ENCODE results near the gene C9orf40. TPM values are rescaled to one million over a fixed set of nuclear protein-coding genes. Genes with fewer than 3 reads are reported as not detected.

C9orf40 gene
- total RNA-seq, 2 donors from 2014 or later, result 1.9 to 2.5 TPM

DNA sequence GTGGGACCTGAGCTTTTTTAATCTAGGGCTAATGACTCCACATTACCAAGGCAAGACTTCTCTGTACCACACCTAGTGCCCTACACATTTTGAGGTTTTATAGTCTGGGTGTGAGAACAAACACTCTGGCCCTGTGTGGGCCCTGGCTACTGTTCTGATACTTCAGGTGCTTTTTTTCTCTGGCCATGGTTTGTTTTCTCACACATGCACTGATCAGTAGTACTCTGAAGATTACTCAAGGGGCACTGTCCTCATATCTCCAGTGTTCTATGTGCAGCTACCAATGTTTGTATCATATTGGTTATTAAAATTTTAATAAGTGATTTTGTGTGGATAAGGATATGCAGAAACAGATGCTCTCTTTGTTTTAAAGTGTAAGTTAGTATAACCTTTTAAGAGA, 5.9 kb upstream of the C9orf40 start:
- H3K9me3 ChIP-seq (ENCODE audit: control insufficient read depth, low read length, poor library complexity, severe bottlenecking), result no peaks in the 10 kb centered on the region
- H3K4me1 Mint-ChIP-seq, result peaks cover 2% of the 10 kb centered on the region
- ATAC-seq (no peak), DNase-seq (no peak)
- no peaks in the 10 kb centered on the region for H3K36me3 Mint-ChIP-seq (ENCODE audit: low read depth)
- H3K4me3 Mint-ChIP-seq, result no peak overlapping the region
- H3K27me3 Mint-ChIP-seq, result no peaks in the 10 kb centered on the region
- no peak overlapping the region for H3K27ac Mint-ChIP-seq

DNA sequence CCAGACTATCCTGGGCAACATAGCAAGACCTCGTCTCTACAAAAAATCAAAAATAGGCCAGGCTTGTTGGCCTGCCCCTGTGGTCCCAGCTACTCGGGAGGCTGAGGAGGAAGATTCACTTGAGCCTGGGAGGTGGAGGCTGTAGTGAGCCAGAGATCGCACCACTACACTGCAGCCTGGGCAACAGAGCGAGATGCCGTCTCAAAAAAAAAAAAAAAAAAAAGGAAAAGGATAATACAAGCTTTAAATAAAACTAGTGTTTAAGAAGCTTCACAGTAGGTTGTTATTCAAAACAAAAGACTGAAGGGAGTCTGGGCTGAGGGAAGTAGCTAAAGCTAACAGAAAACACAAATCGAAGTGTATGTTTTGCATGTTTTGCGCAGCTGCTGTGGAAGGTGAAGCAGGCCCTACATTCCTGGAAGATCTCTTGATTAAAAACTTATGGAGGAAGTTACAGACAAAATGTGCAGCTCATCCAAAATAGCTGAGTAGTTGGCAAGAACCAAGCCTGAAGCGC, 581 bp upstream of the C9orf40 start:
- ATAC-seq (no peak), DNase-seq (no peak)
- Mint-ChIP-seq H3K4me3 (peak overlapping the region; percentile 98), H3K4me1 (peaks cover 17% of the 10 kb centered on the region), H3K36me3 (ENCODE audit: low read depth) (no peaks in the 10 kb centered on the region), H3K27ac (peak overlapping the region; percentile 92), H3K27me3 (no peaks in the 10 kb centered on the region)
- H3K9me3 ChIP-seq (ENCODE audit: control insufficient read depth, low read length, poor library complexity, severe bottlenecking), result no peaks in the 10 kb centered on the region

DNA sequence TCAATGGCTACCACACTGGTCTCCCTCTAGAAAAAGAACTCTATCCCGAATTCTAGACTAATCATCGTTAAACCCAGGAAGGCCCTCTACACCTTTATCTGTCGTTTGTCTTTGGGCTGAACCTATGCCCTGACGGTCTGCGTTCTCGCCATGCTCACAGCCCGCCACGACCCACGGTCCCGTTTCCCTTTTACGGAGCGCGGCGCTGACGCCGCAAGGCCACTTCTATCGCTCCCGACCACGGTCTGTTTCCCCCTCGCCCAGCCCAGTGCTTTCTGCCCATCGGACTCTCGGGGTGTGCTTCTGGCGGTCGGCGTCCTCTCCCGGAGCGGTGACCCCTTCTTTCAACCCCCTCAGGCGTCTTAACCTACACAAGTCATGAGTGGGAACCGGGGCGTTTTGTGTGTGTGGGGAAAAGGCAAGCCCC, 974 bp downstream of the C9orf40 start:
- DNase-seq (peak; percentile 17 to 37 (median 30)), ATAC-seq (peak; percentile 35)
- Mint-ChIP-seq H3K4me3 (peak overlapping the region; percentile 98), H3K27ac (peak overlapping the region; percentile 92), H3K4me1 (peaks cover 16% of the 10 kb centered on the region), H3K27me3 (no peaks in the 10 kb centered on the region), H3K36me3 (ENCODE audit: low read depth) (peaks cover 2% of the 10 kb centered on the region)
- no peaks in the 10 kb centered on the region for H3K9me3 ChIP-seq (ENCODE audit: control insufficient read depth, low read length, poor library complexity, severe bottlenecking)

DNA sequence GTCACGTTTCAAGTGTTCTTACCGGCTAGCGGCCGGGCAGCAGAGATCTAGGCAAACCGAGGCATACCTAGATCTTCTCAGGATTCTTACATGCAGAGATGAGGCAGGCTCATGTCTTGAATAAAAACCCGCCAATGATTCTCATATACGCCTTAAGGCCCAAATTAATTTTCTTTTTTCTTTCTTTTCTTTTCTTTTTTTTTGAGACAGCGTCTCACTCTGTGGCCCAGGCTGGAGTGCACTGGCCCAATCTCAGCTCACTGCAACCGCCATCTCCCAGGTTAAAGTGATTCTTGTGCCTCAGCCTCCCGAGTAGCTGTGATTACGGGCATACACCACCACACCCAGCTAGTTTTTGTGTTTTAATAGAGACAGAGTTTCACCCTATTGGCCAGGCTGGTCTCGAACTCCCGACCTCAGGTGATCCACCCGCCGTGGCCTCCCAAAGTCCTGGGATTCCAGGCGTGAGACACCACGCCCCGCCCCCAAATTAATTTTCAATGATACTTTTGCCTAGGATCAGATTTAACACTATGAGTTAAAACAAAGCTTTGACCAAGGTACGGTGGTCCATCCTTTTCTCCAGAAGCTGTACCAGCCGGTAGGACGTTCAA, 1.5 kb downstream of the C9orf40 start:
- no peak for ATAC-seq
- Mint-ChIP-seq H3K27ac (peak overlapping the region; percentile 92), H3K36me3 (ENCODE audit: low read depth) (peaks cover 2% of the 10 kb centered on the region), H3K4me3 (peak overlapping the region; percentile 98), H3K27me3 (no peaks in the 10 kb centered on the region), H3K4me1 (peaks cover 15% of the 10 kb centered on the region)
- no peaks in the 10 kb centered on the region for H3K9me3 ChIP-seq (ENCODE audit: control insufficient read depth, low read length, poor library complexity, severe bottlenecking)
- no peak for DNase-seq

DNA sequence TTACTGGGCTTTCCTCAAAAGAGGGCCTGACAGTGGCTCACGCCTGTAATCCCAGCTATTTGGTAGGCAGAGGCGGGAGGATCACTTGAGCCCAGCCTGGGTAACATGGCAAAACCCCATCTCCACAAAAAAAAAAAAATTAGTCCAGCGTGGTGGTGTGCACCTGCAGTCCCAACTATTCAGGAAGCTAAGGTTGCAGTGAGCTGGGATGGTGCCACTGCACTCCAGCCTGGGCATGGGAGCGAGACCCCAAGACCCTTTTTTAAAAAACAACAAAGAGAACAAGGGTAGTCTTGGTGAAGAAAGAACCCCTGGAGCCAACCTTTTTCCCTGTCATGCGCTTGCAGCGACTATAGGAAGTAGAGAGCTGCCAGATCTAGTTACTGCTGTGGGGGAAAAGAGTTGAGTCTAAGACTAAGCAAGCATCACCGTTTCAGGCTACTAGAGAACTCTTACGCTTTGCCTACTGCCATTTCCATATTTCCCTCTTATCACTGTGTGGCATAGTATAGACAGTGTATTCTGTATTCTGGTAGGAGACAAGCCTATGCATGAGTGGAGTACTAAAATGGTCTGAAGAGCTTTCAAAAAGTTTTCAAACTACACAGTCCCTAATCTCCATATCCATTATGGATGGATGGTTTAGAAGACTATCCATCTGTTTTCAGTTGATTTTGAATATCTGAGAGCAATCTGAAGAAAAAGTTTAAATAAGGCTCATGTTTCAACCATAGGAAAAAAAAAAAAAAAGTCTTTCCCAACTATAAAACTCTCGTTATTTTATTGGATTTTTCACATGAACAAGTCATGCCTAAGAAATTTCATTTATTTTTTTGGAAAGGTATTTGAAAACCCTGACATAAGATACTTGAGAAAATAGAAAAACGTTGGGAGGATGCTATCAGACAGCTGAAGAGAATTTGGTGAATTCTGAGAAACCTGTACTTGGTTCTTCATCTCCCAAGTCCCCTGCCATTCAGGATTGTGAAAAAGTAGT, 2.6 kb downstream of the C9orf40 start:
- Mint-ChIP-seq H3K4me1 (peaks cover 15% of the 10 kb centered on the region), H3K27ac (no peak overlapping the region)

DNA sequence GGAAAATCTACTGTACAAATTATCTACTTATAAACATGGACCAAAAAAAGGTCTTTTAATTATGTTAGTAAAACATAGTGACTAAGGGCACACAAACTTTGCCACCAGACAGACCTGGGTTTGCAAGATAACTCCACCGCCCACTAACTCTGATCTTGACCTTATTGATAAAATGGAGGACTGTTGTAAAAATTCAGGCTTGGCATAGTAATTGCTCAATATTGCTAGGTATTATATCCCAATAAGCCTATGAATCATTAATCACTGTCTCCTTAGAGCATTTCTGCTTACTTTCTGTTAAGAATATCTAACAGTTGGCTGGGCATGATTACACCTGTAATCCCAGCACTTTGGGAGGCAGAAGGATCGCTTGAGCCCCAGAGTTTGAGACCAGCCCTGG, 3.8 kb downstream of the C9orf40 start:
- no peaks in the 10 kb centered on the region for H3K9me3 ChIP-seq (ENCODE audit: control insufficient read depth, low read length, poor library complexity, severe bottlenecking)
- DNase-seq (no peak), ATAC-seq (no peak)
- peaks cover 2% of the 10 kb centered on the region for H3K36me3 Mint-ChIP-seq (ENCODE audit: low read depth)
- H3K4me1 Mint-ChIP-seq, result peaks cover 15% of the 10 kb centered on the region
- no peak overlapping the region for H3K4me3 Mint-ChIP-seq
- H3K27me3 Mint-ChIP-seq, result no peaks in the 10 kb centered on the region
- peak overlapping the region; percentile 6 for H3K27ac Mint-ChIP-seq

More for the DNA sequence above, 2.6 kb downstream of the C9orf40 start:
- Mint-ChIP-seq H3K4me3 (no peak overlapping the region), H3K27me3 (no peaks in the 10 kb centered on the region), H3K36me3 (ENCODE audit: low read depth) (peaks cover 2% of the 10 kb centered on the region)
- DNase-seq (no peak), ATAC-seq (no peak)
- no peaks in the 10 kb centered on the region for H3K9me3 ChIP-seq (ENCODE audit: control insufficient read depth, low read length, poor library complexity, severe bottlenecking)

DNA sequence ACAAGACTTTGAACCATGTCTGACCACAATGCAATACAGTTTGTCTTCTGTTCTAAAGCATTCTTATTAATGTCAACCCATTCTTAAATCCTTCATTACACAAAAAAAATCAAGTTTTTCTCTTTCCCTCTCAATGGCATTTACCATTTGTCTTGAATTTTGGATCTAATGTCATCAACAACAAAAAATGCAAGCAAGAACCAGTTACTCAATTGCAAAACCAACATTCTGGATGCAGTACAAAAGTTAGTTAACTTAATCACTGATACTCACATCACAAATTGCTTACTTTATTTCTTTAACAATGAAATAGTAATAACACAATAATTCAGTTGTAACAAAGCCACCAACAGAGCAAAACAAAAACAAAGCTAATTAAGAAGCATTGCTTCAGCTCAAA, 6.0 kb downstream of the C9orf40 start:
- peaks cover 2% of the 10 kb centered on the region for H3K36me3 Mint-ChIP-seq (ENCODE audit: low read depth)
- H3K27me3 Mint-ChIP-seq, result no peaks in the 10 kb centered on the region
- peaks cover 16% of the 10 kb centered on the region for H3K4me1 Mint-ChIP-seq
- no peak for DNase-seq
- no peaks in the 10 kb centered on the region for H3K9me3 ChIP-seq (ENCODE audit: control insufficient read depth, low read length, poor library complexity, severe bottlenecking)
- ATAC-seq, result no peak
- H3K27ac Mint-ChIP-seq, result no peak overlapping the region
- no peak overlapping the region for H3K4me3 Mint-ChIP-seq

DNA sequence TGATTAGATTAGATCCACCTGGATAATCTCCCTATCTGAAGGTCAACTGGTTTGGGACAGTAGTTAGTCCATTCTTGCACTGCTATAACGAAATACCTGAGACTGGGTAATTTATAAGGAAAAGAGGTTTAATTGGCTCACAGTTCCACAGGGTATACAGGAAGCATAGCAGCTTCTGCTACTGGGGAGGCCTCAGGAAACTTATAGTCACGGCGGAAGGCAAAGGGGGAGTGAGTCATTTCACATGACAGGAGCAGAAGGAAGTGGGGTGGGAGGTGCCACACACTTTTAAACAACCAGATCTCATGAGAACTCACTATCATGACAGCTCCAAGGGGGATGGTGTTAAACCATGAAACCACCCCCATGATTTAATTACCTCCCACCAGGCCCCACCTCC, 9.9 kb downstream of the C9orf40 start:
- ATAC-seq, result peak; percentile 21
- DNase-seq, result no peak
- Mint-ChIP-seq H3K27ac (no peak overlapping the region), H3K4me1 (peaks cover 3% of the 10 kb centered on the region), H3K36me3 (ENCODE audit: low read depth) (no peaks in the 10 kb centered on the region), H3K27me3 (no peaks in the 10 kb centered on the region), H3K4me3 (no peak overlapping the region)
- H3K9me3 ChIP-seq (ENCODE audit: control insufficient read depth, low read length, poor library complexity, severe bottlenecking), result no peaks in the 10 kb centered on the region

DNA sequence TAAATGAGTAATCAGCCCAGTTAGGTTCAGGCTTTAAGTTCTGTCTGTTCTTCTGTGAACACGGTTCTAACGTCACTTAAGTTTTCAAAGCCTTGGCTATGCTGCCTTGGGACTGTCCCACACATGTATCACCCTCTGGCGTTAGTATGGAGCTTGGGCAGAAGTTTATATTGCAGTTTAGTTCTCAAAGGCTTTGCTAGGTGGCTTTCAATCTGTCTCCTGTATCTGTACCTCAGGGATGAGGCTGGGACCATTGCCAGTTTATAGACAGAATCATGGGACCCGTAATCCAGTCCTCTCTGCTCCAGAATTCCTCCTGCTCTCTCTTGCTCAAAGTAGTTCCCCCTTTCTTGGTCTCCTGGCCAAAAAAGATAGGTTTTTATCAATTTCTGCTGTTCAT, 12.1 kb downstream of the C9orf40 start:
- no peak overlapping the region for H3K27ac Mint-ChIP-seq
- no peaks in the 10 kb centered on the region for H3K36me3 Mint-ChIP-seq (ENCODE audit: low read depth)
- DNase-seq, result no peak

DNA sequence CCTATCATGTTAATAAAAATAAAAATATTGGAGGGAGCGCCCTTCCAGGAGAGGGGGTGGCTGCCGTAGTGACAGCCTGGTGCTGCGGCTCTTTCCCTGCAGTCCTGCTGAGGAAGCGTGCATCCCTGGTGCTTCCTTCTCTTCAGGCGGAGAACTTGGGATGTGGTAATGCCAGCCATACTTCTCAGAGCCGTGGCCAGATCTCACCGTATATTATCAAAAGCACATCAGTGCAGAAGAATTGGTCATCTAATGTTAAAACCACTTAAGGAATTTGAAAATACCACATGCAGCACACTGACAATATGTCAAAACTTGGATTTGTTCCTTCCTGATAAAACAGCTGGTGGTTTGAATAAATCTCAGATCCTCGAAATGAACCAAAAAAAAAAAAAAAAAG, 17.7 kb downstream of the C9orf40 start:
- no peaks in the 10 kb centered on the region for H3K4me1 Mint-ChIP-seq
- ATAC-seq (no peak), DNase-seq (no peak)
- H3K27ac Mint-ChIP-seq, result no peak overlapping the region
- no peaks in the 10 kb centered on the region for H3K9me3 ChIP-seq (ENCODE audit: control insufficient read depth, low read length, poor library complexity, severe bottlenecking)
- H3K36me3 Mint-ChIP-seq (ENCODE audit: low read depth), result no peaks in the 10 kb centered on the region
- H3K4me3 Mint-ChIP-seq, result no peak overlapping the region
- H3K27me3 Mint-ChIP-seq, result peaks cover 4% of the 10 kb centered on the region

More for the DNA sequence above, 12.1 kb downstream of the C9orf40 start:
- H3K4me1 Mint-ChIP-seq, result peaks cover 3% of the 10 kb centered on the region
- no peak overlapping the region for H3K4me3 Mint-ChIP-seq
- no peaks in the 10 kb centered on the region for H3K27me3 Mint-ChIP-seq
- no peaks in the 10 kb centered on the region for H3K9me3 ChIP-seq (ENCODE audit: control insufficient read depth, low read length, poor library complexity, severe bottlenecking)
- ATAC-seq, result no peak

DNA sequence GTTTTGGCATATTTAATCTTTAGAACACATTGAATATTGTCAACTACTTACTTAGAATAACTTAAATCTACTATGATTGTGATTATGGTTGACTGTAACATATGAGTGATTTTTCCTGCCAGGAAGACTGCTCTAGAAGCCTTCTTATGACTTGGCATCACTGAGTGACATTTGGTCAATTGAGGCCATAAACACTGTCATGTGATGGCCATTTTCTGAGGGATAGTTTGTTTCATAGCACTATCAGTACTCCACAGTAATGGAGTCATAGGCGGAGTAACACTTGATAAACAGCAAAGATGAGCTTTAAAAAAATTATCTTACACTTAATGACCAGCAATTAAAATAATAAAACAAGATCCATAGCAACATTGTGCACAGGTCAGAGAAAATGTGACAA, 31.0 kb downstream of the C9orf40 start:
- Mint-ChIP-seq H3K36me3 (ENCODE audit: low read depth) (no peaks in the 10 kb centered on the region), H3K27ac (no peak overlapping the region), H3K4me1 (peaks cover 4% of the 10 kb centered on the region), H3K27me3 (peaks cover 16% of the 10 kb centered on the region), H3K4me3 (no peak overlapping the region)
- no peaks in the 10 kb centered on the region for H3K9me3 ChIP-seq (ENCODE audit: control insufficient read depth, low read length, poor library complexity, severe bottlenecking)
- no peak for ATAC-seq
- DNase-seq, result no peak

DNA sequence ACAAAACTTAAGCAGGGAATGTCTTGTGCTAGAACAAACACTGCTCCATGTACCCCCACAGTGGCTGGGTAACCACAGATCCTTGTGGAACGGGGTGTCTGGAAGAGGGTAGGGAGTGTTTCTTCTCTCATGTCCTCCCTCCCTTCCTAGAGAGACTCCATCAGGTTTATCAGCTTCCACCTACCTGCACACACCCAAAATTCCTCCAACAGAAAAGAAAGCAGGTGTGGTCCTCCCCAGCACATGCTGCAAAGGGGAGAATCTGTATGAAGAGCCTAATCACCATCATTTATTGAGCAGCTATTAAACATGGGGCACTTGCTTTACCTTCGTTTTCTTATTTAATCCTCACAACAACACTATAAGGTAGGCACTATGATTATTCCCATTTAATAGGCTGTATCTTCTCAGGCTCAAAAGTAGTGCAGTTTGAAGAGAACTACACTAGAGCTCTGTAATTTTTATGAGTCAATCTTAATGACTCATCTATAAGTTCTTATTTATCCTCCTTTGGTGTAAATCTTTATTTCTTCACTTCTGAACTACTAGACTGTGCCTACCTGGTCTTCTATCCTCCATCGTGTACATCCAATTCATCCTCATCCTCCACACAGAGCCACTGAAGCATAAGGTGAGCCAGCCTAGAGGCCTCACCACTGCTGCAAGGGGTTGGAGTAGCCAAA, 31.6 kb downstream of the C9orf40 start:
- peaks cover 16% of the 10 kb centered on the region for H3K27me3 Mint-ChIP-seq
- DNase-seq, result no peak
- H3K4me1 Mint-ChIP-seq, result peaks cover 6% of the 10 kb centered on the region
- H3K4me3 Mint-ChIP-seq, result no peak overlapping the region
- no peak overlapping the region for H3K27ac Mint-ChIP-seq
- H3K36me3 Mint-ChIP-seq (ENCODE audit: low read depth), result no peaks in the 10 kb centered on the region
- H3K9me3 ChIP-seq (ENCODE audit: control insufficient read depth, low read length, poor library complexity, severe bottlenecking), result no peaks in the 10 kb centered on the region
- no peak for ATAC-seq

DNA sequence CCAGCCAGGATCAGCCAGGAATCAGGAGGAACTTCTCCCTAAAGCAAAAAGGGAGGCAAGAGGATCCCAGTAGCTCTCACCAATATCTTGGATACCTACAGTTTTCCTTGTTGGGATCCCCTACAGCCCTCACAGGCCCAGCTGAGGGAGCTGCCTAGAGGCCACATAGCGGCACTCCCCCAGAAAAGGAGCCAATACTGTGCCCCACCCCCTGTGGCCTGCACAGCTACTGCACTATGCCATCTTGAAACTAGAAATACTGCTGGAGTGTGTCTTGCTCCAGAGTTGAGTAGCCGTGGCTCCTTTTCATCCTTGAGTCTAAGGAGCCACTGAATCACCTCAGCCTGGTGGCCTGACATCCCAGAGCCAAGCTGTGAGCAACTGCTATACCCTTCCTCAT, 42.7 kb downstream of the C9orf40 start:
- DNase-seq (no peak), ATAC-seq (no peak)
- H3K27me3 Mint-ChIP-seq, result peaks cover 28% of the 10 kb centered on the region
- H3K36me3 Mint-ChIP-seq (ENCODE audit: low read depth), result no peaks in the 10 kb centered on the region
- no peaks in the 10 kb centered on the region for H3K9me3 ChIP-seq (ENCODE audit: control insufficient read depth, low read length, poor library complexity, severe bottlenecking)
- no peaks in the 10 kb centered on the region for H3K4me1 Mint-ChIP-seq
- no peak overlapping the region for H3K4me3 Mint-ChIP-seq
- H3K27ac Mint-ChIP-seq, result no peak overlapping the region

Data from T-helper 17 cell (primary cell).